22Rv1 (cell line): ENCODE measurements around the gene PPP2R2B.

Source experiments
- H3K27ac ChIP-seq: fragments of 450-650 bp; 2 replicates; pipeline ENCODE4 v1.5.1; 2017
- CTCF ChIP-seq: fragments of 450-650 bp; IDR thresholded peaks from 2 replicates; pipeline ENCODE4 v1.5.1; 2017; ENCODE audit warnings: mild to moderate bottlenecking
- ZFX ChIP-seq: fragments of 450-650 bp; IDR thresholded peaks from 2 replicates; pipeline ENCODE4 v1.6.1; 2017; ENCODE audit warnings: antibody characterized with exemption, borderline replicate concordance

Gene PPP2R2B

GRCh38 chr5:146720107-146720506, 158.4 kb downstream of the PPP2R2B start:
- no peak overlapping the region for H3K27ac ChIP-seq
- TF ChIP-seq CTCF (no peak), ZFX (no peak)

- no peak overlapping the region for H3K27ac ChIP-seq
- no peak for TF ChIP-seq ZFX
- no peak for TF ChIP-seq CTCF
Observed at GRCh38 chr5:146719179-146719578, 159.4 kb downstream of the PPP2R2B start.

- TF ChIP-seq CTCF: no peak
- TF ChIP-seq ZFX: no peak
- no peak overlapping the region for H3K27ac ChIP-seq
Observed at GRCh38 chr5:146718609-146719008, 159.9 kb downstream of the PPP2R2B start.

GRCh38 chr5:146717951-146718350, 160.6 kb downstream of the PPP2R2B start:
- no peak overlapping the region for H3K27ac ChIP-seq
- TF ChIP-seq ZFX (no peak), CTCF (no peak)

GRCh38 chr5:146716636-146717035, 161.9 kb downstream of the PPP2R2B start:
- TF ChIP-seq CTCF (no peak), ZFX (no peak)
- H3K27ac ChIP-seq: no peak overlapping the region

GRCh38 chr5:146710348-146710747, 168.2 kb downstream of the PPP2R2B start:
- no peak overlapping the region for H3K27ac ChIP-seq
- no peak for TF ChIP-seq CTCF
- TF ChIP-seq ZFX: no peak

- H3K27ac ChIP-seq: no peak overlapping the region
- TF ChIP-seq ZFX: no peak
- TF ChIP-seq CTCF: no peak
Observed at GRCh38 chr5:146707316-146707715, 171.2 kb downstream of the PPP2R2B start.
